Ishikawa (cell line): ENCODE measurements around the gene SPATA31D3.
"Not testable (repeated sequence)": the region's sequence is repeated elsewhere in the genome, so short reads cannot be mapped to it uniquely, and the experiment has no call there.

Experiments used
- CEBPB ChIP-seq: IDR thresholded peaks from 2 replicates; pipeline ENCODE4 v1.6.1; 2012
- CREB1 ChIP-seq: IDR thresholded peaks from 2 replicates; pipeline ENCODE4 v1.6.1; 2012; ENCODE audit warnings: low read depth
- EGR1 ChIP-seq: IDR thresholded peaks from 2 replicates; pipeline ENCODE4 v1.6.1; 2012
- EP300 ChIP-seq: IDR thresholded peaks from 2 replicates; pipeline ENCODE4 v1.6.1; 2012; ENCODE audit warnings: borderline replicate concordance
- FOXM1 ChIP-seq: IDR thresholded peaks from 2 replicates; pipeline ENCODE4 v1.6.1; 2012; ENCODE audit warnings: low read depth, borderline replicate concordance
- MAX ChIP-seq: IDR thresholded peaks from 2 replicates; pipeline ENCODE4 v1.6.1; 2012
- NFIC ChIP-seq: IDR thresholded peaks from 2 replicates; pipeline ENCODE4 v1.6.1; 2012
- RAD21 ChIP-seq: IDR thresholded peaks from 2 replicates; pipeline ENCODE4 v1.6.1; 2012; ENCODE audit warnings: low read depth
- REST ChIP-seq: IDR thresholded peaks from 2 replicates; pipeline ENCODE4 v1.6.1; 2012; ENCODE audit warnings: low read depth, mild to moderate bottlenecking
- TAF1 ChIP-seq: IDR thresholded peaks from 2 replicates; pipeline ENCODE4 v1.6.1; 2012; ENCODE audit warnings: low read depth, mild to moderate bottlenecking
- TCF12 ChIP-seq: IDR thresholded peaks from 2 replicates; pipeline ENCODE4 v1.6.1; 2012; ENCODE audit warnings: low read depth
- TEAD4 ChIP-seq: IDR thresholded peaks from 2 replicates; pipeline ENCODE4 v1.6.1; 2012
- USF1 ChIP-seq: IDR thresholded peaks from 2 replicates; pipeline ENCODE4 v1.6.1; 2012
- YY1 ChIP-seq: IDR thresholded peaks from 2 replicates; pipeline ENCODE4 v1.6.1; 2012; ENCODE audit warnings: low read depth
- ZBTB7A ChIP-seq: IDR thresholded peaks from 2 replicates; pipeline ENCODE4 v1.6.1; 2012; ENCODE audit warnings: low read depth

SPATA31D3 gene

GRCh38 chr9:81943393-81943792 is at the start of gene SPATA31D3:
Gene SPATA31D3, plus strand, starts transcription at chr9:81943500. Its CDS starts 86 bp downstream, at chr9:81943586.
- TF ChIP-seq USF1, FOXM1, TEAD4: not testable (repeated sequence)

GRCh38 chr9:81893929-81894328 is 49.4 kb upstream of the SPATA31D3 start:
- no peak for TF ChIP-seq EGR1
- TF ChIP-seq MAX, result no peak
- no peak for TF ChIP-seq YY1
- no peak for TF ChIP-seq CREB1
- no peak for TF ChIP-seq RAD21
- no peak for TF ChIP-seq TCF12
- TF ChIP-seq TEAD4, result no peak
- no peak for TF ChIP-seq REST
- TF ChIP-seq FOXM1, result no peak
- no peak for TF ChIP-seq USF1
- no peak for TF ChIP-seq ZBTB7A
- no peak for TF ChIP-seq NFIC
- TF ChIP-seq EP300, result no peak
- TF ChIP-seq CEBPB, result no peak
- TF ChIP-seq TAF1, result no peak

- TF ChIP-seq ZBTB7A, result no peak
- no peak for TF ChIP-seq TAF1
- TF ChIP-seq MAX, result no peak
These were observed 48.4 kb upstream of the SPATA31D3 start for GRCh38 chr9:81894891-81895290.

- TF ChIP-seq EP300 (no peak), YY1 (no peak), FOXM1 (no peak), RAD21 (no peak)
These were observed 47.2 kb upstream of the SPATA31D3 start for GRCh38 chr9:81896070-81896469.

- no peak for TF ChIP-seq CREB1
- no peak for TF ChIP-seq TEAD4
- no peak for TF ChIP-seq FOXM1
- no peak for TF ChIP-seq TCF12
- no peak for TF ChIP-seq REST
- no peak for TF ChIP-seq RAD21
- no peak for TF ChIP-seq EGR1
These were observed 44.4 kb upstream of the SPATA31D3 start for GRCh38 chr9:81898851-81899250.

- TF ChIP-seq ZBTB7A (no peak), TAF1 (no peak), RAD21 (no peak), MAX (no peak), CEBPB (no peak), FOXM1 (no peak), EGR1 (no peak), REST (no peak), YY1 (no peak), NFIC (no peak), TEAD4 (no peak), TCF12 (no peak), USF1 (no peak), EP300 (no peak), CREB1 (no peak)
These were observed 41.1 kb upstream of the SPATA31D3 start for GRCh38 chr9:81902196-81902595.
